Measurements from ENCODE around the gene CTPS2.
"Not testable (repeated sequence)": the region's sequence is repeated elsewhere in the genome, so short reads cannot be mapped to it uniquely, and the experiment has no call there.

Gene CTPS2

DNA sequence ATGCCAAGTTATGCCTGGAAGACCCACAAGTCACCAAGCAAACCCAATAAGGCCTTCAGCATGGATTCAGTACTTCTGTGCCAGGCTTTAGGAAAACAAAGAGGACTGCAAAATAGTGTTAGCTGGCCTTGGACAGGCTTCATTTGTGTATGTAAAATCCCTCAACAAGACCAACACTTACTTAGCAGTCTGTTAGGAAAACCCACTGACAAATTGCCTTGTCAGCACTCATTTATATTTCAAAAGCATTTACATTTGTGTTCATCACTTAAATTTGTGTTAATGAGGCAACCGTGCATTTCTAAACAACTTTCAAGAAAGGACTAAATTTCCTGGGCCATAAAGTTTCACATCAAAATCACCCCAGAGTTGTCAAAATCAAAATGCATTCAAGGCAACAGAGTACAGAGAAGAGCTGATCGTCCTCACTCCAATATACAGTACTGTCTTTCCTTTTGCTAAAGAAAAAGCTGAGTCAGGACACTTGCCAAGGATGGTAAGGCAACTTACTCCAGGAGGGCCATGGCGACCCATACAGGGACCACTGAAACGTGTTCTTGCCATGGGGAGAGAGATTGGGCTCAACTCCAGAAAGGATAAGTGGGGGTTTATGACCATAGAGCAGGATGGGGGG, 61.0 kb downstream of the CTPS2 start:
- no peak for DNase-seq

DNA sequence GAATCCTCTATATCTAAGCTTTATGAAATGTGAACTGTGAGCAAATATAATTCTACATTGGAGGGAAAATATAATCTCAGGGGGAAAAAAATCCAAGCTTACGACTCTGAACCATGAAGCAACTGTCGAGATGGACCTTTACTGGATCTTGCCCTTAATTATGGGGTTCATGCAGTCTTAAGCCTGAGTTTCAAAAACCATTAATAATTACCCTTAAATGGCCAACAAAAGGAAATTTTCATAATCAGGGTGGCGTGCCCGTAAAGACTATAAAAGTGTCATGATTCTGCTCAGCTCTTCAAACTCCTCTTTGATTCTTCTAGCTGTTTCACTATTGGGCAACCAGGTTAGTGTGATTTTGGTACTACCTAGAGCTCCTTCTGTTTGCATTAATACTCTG, 62.6 kb downstream of the CTPS2 start, which contains the start of gene S100G:
Gene S100G, plus strand, starts transcription at position 301 of the 400 bp plus-strand sequence. CDS start 849 bp downstream, outside the sequence.
- DNase-seq = no peak

- DNase-seq = no peak
Measured at GRCh38 chrX:16646366-16647138, 65.9 kb downstream of the CTPS2 start.

GRCh38 chrX:16643176-16643575, 69.3 kb downstream of the CTPS2 start:
- no peak for DNase-seq

DNA sequence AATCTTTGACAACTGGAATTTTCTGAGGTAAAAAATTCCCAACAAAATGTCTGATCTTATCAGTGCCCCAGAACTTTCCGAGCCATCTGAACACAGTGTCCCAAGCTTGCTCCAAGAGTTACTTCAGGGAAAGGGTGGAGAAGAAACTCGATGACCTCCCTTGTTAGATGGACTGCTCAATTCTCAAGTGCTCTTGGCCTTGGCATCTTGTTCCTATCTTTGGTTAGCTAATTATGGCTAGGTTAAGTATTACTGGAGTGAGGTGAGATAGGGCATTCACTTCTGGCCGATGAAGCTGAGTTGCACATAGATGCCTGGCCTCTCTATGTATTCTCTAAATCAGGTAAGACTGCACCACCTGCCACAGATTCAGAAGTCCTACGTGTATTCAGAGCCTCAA, 71.6 kb downstream of the CTPS2 start:
- no peak for DNase-seq

DNA sequence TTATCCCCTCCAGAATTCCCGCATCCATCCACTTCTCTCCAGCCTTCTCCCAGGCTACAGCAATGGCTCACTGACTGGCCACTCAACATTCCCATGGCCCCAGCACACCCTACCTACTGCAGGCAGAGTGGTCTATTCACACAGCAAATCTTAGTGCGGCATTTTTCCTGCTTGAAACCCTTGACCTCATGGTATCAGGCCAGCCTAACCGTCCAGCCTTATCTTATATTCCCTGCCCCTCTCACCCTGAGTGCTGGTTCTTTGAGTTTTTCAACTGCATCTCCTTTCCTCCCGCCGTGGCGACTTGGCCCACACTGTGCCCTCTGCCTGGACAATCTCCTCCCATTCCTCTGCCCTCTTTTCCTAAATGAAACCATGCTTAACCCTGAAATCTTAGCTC, 72.5 kb downstream of the CTPS2 start:
- DNase-seq = no peak

- no peak for DNase-seq
Measured at GRCh38 chrX:16638533-16638932, 73.9 kb downstream of the CTPS2 start.

- DNase-seq = no peak
Measured at GRCh38 chrX:16635596-16635995, 76.9 kb downstream of the CTPS2 start.

DNA sequence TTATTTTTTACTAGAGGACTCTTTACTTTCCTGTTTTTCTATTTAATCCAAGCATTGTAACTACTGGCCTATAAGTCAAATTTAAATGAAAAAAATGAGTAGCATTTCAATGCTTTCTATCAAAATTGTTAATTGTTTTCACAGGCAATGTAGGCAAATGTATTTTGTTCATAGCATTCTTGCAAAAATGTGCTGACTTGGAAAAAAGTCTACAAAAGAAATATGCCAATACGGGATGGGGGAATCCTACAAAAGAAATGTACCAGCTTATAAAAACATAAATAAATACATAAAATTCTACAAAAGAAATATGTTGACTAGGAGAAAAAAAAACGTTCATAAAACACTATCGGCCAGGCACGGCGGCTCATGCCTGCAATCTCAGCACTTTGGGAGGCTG, 77.4 kb downstream of the CTPS2 start:
- no peak for DNase-seq

- DNase-seq = no peak
Measured at GRCh38 chrX:16633754-16634153, 78.7 kb downstream of the CTPS2 start.

- DNase-seq = no peak
Measured at GRCh38 chrX:16629909-16630308, 82.6 kb downstream of the CTPS2 start.

GRCh38 chrX:16628946-16629595, 83.4 kb downstream of the CTPS2 start:
- DNase-seq = no peak

GRCh38 chrX:16628511-16628910, 84.0 kb downstream of the CTPS2 start:
- not testable (repeated sequence) for DNase-seq

DNA sequence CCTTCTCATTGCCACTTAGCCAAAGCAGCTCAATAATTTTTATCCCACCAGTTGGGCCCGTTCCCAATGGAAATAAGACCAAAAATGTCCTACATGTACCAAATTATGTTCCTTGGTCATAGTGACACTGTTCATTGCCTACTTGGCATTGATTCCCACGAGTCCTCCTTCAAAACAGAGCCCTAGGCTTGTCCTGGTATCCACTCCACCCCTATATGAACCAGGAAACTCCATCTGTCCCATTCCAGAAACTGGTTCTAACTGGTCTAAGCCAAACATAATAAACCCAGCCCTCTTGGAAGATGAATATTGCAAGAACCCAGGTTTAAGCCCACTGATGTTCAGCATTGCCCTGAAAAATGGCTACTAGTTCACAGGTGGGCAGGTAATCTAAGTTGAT, 93.4 kb downstream of the CTPS2 start:
- no peak for DNase-seq

DNA sequence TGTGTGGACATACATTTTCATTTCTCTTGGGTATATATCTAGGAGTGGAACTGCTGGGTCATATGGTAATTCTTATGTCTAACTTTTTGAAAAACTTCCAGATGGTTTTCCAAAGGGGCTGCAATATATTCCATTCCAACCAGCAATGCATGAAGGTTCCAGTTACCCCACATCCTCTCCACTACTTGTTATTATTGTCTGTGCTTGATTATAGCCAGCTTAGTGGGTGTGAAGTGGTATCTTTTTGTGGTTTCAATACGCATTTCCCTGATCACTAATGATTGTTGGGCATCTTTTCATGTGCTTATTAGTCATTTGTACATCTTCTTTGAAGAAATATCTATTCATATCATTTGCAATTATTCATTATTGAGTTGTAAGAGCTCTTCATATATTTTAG, 94.0 kb downstream of the CTPS2 start:
- DNase-seq = no peak

- DNase-seq = no peak
Measured at GRCh38 chrX:16617382-16617781, 95.1 kb downstream of the CTPS2 start.

DNA sequence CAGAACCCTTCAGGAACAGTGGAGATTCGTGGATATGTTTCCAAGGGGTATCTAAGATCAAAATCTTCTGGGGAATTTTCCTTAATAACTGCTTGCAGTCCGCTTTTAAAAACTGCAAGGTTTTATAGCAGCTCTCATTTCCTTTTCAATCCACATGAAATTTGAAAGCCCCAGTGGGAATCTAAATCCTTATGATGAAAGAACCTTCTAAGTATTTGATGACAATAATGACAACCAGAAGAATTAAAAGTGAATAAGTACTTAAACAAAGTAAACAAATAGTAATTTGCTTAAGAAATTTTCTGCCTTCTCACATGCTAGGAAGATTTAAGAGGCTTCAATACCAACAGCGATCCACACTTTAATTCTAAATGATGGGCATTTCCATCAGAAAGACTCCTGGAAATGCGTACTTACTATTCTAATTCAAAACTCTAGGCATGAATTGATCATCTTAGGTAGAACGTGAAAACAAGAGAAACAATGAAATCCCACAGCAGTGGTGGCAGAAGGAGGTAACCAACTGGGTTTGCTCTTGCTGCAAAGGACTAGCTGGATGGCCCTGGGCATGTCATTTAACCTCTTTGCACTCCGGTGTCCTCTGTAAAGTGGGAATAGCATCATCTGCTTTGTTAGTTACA, 100.1 kb downstream of the CTPS2 start:
- DNase-seq = no peak

DNA sequence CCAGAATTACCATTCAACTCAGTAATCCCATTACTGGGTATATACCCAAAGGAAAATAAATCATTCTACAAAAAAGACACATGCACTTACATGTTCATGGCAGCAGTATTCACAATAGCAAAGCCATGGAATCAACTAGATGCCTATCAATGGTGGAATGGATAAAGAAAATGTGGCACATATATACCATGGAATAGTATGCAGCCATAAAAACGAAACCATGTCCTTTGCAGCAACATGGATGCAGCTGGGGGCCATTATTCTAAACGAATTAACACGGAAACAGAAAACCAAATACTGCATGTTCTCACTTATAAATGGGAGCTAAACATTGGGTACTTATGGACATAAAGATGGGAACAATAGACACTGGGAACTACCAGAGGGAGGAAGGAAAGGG, 101.8 kb downstream of the CTPS2 start:
- DNase-seq = not testable (repeated sequence)

GRCh38 chrX:16610121-16610621, 102.3 kb downstream of the CTPS2 start:
- DNase-seq = no peak

GRCh38 chrX:16606142-16606720, 106.2 kb downstream of the CTPS2 start:
- no peak for DNase-seq

GRCh38 chrX:16604337-16604736, 108.1 kb downstream of the CTPS2 start:
- no peak for DNase-seq

GRCh38 chrX:16603822-16604221, 108.6 kb downstream of the CTPS2 start:
- no peak for DNase-seq

DNA sequence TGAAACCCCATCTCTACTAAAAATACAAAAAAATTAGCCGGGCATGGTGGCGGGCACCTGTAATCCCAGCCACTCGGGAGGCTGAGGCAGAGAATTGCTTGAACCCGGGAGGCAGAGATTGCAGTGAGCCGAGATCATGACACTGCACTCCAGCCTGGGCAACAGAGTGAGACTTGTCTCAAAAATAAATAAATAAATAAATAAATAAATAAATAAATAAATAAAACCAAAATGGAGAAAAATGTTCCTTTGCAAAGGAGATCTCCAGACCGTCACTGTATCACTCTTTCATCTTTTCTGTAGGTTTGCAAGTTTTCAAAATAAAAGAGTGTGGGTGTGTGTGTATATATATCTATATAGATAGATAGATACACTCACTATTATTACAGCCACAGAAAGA, 109.2 kb downstream of the CTPS2 start:
- not testable (repeated sequence) for DNase-seq

Measured in DMS79 (cell line).